Measurements from ENCODE around the gene KRTAP22-1.

KRTAP22-1 gene

GRCh38 chr21:30582870-30583269 lies 18.0 kb upstream of the KRTAP22-1 start:
- Histone ChIP-seq H3K27me3 (ENCODE audit: control insufficient read depth in 1 of 2, insufficient read depth in 2 of 2, low read length in 2 of 2) (no peaks in the 10 kb centered on the region), H3K9ac (ENCODE audit: low read length in 2 of 2) (no peak overlapping the region), H3K27ac (ENCODE audit: low read length) (no peak overlapping the region), H3K4me1 (ENCODE audit: control insufficient read depth, insufficient read depth, low read length) (no peaks in the 10 kb centered on the region), H3K9me3 (ENCODE audit: control insufficient read depth in 2 of 2, low read length in 2 of 2) (no peaks in the 10 kb centered on the region), H3K36me3 (ENCODE audit: control insufficient read depth in 2 of 2, insufficient read depth in 2 of 2, low read length in 2 of 2) (no peaks in the 10 kb centered on the region), H3K4me3 (ENCODE audit: low read length in 2 of 2) (no peak overlapping the region)

- no peaks in the 10 kb centered on the region for H3K36me3 ChIP-seq (ENCODE audit: control insufficient read depth in 2 of 2, insufficient read depth in 2 of 2, low read length in 2 of 2)
- no peaks in the 10 kb centered on the region for H3K9me3 ChIP-seq (ENCODE audit: control insufficient read depth in 2 of 2, low read length in 2 of 2)
- no peak within 1 kb of the TSS for H3K27ac ChIP-seq (ENCODE audit: low read length)
- no peaks in the 10 kb centered on the region for H3K4me1 ChIP-seq (ENCODE audit: control insufficient read depth, insufficient read depth, low read length)
- no peak within 1 kb of the TSS for H3K4me3 ChIP-seq (ENCODE audit: low read length in 2 of 2)
- H3K9ac ChIP-seq (ENCODE audit: low read length in 2 of 2) = no peak within 1 kb of the TSS
- no peaks in the 10 kb centered on the region for H3K27me3 ChIP-seq (ENCODE audit: control insufficient read depth in 1 of 2, insufficient read depth in 2 of 2, low read length in 2 of 2)
Measured at GRCh38 chr21:30590297-30590696, 10.6 kb upstream of the KRTAP22-1 start, which contains the start of gene KRTAP22-2. Gene KRTAP22-2, minus strand, starts transcription at chr21:30590397.

- Histone ChIP-seq H3K9me3 (ENCODE audit: control insufficient read depth in 2 of 2, low read length in 2 of 2) (no peaks in the 10 kb centered on the region), H3K9ac (ENCODE audit: low read length in 2 of 2) (no peak within 1 kb of the TSS), H3K27ac (ENCODE audit: low read length) (no peak within 1 kb of the TSS), H3K4me1 (ENCODE audit: control insufficient read depth, insufficient read depth, low read length) (no peaks in the 10 kb centered on the region), H3K4me3 (ENCODE audit: low read length in 2 of 2) (no peak within 1 kb of the TSS), H3K27me3 (ENCODE audit: control insufficient read depth in 1 of 2, insufficient read depth in 2 of 2, low read length in 2 of 2) (no peaks in the 10 kb centered on the region), H3K36me3 (ENCODE audit: control insufficient read depth in 2 of 2, insufficient read depth in 2 of 2, low read length in 2 of 2) (no peaks in the 10 kb centered on the region)
Measured at GRCh38 chr21:30592140-30592539, 8.7 kb upstream of the KRTAP22-1 start, which contains the start of gene KRTAP6-3. Gene KRTAP6-3, plus strand, starts transcription at chr21:30592440. Its CDS starts 6 bp downstream, at chr21:30592446.

- no peak within 1 kb of the TSS for H3K27ac ChIP-seq (ENCODE audit: low read length)
- H3K4me1 ChIP-seq (ENCODE audit: control insufficient read depth, insufficient read depth, low read length) = no peaks in the 10 kb centered on the region
- no peaks in the 10 kb centered on the region for H3K36me3 ChIP-seq (ENCODE audit: control insufficient read depth in 2 of 2, insufficient read depth in 2 of 2, low read length in 2 of 2)
- no peak within 1 kb of the TSS for H3K4me3 ChIP-seq (ENCODE audit: low read length in 2 of 2)
- no peaks in the 10 kb centered on the region for H3K9me3 ChIP-seq (ENCODE audit: control insufficient read depth in 2 of 2, low read length in 2 of 2)
- H3K9ac ChIP-seq (ENCODE audit: low read length in 2 of 2) = no peak within 1 kb of the TSS
- no peaks in the 10 kb centered on the region for H3K27me3 ChIP-seq (ENCODE audit: control insufficient read depth in 1 of 2, insufficient read depth in 2 of 2, low read length in 2 of 2)
Measured at GRCh38 chr21:30598802-30599201, 2.1 kb upstream of the KRTAP22-1 start, which contains the start of gene KRTAP6-2. Gene KRTAP6-2, minus strand, starts transcription at chr21:30598902. Its CDS starts 28 bp downstream, at chr21:30598874.

GRCh38 chr21:30605968-30606367 lies 5.1 kb downstream of the KRTAP22-1 start:
- Histone ChIP-seq H3K9ac (ENCODE audit: low read length in 2 of 2) (no peak overlapping the region), H3K27ac (ENCODE audit: low read length) (no peak overlapping the region), H3K27me3 (ENCODE audit: control insufficient read depth in 1 of 2, insufficient read depth in 2 of 2, low read length in 2 of 2) (no peaks in the 10 kb centered on the region), H3K36me3 (ENCODE audit: control insufficient read depth in 2 of 2, insufficient read depth in 2 of 2, low read length in 2 of 2) (no peaks in the 10 kb centered on the region), H3K4me1 (ENCODE audit: control insufficient read depth, insufficient read depth, low read length) (no peaks in the 10 kb centered on the region), H3K4me3 (ENCODE audit: low read length in 2 of 2) (no peak overlapping the region), H3K9me3 (ENCODE audit: control insufficient read depth in 2 of 2, low read length in 2 of 2) (no peaks in the 10 kb centered on the region)

GRCh38 chr21:30612132-30612531 lies 11.2 kb downstream of the KRTAP22-1 start:
- H3K36me3 ChIP-seq (ENCODE audit: control insufficient read depth in 2 of 2, insufficient read depth in 2 of 2, low read length in 2 of 2) = no peaks in the 10 kb centered on the region
- no peak overlapping the region for H3K4me3 ChIP-seq (ENCODE audit: low read length in 2 of 2)
- H3K27ac ChIP-seq (ENCODE audit: low read length) = no peak overlapping the region
- no peaks in the 10 kb centered on the region for H3K4me1 ChIP-seq (ENCODE audit: control insufficient read depth, insufficient read depth, low read length)
- H3K27me3 ChIP-seq (ENCODE audit: control insufficient read depth in 1 of 2, insufficient read depth in 2 of 2, low read length in 2 of 2) = no peaks in the 10 kb centered on the region
- H3K9ac ChIP-seq (ENCODE audit: low read length in 2 of 2) = no peak overlapping the region
- no peaks in the 10 kb centered on the region for H3K9me3 ChIP-seq (ENCODE audit: control insufficient read depth in 2 of 2, low read length in 2 of 2)

- H3K27ac ChIP-seq (ENCODE audit: low read length) = no peak within 1 kb of the TSS
- H3K4me3 ChIP-seq (ENCODE audit: low read length in 2 of 2) = no peak within 1 kb of the TSS
- H3K9me3 ChIP-seq (ENCODE audit: control insufficient read depth in 2 of 2, low read length in 2 of 2) = no peaks in the 10 kb centered on the region
- H3K27me3 ChIP-seq (ENCODE audit: control insufficient read depth in 1 of 2, insufficient read depth in 2 of 2, low read length in 2 of 2) = no peaks in the 10 kb centered on the region
- no peak within 1 kb of the TSS for H3K9ac ChIP-seq (ENCODE audit: low read length in 2 of 2)
- no peaks in the 10 kb centered on the region for H3K4me1 ChIP-seq (ENCODE audit: control insufficient read depth, insufficient read depth, low read length)
- H3K36me3 ChIP-seq (ENCODE audit: control insufficient read depth in 2 of 2, insufficient read depth in 2 of 2, low read length in 2 of 2) = no peaks in the 10 kb centered on the region
Measured at GRCh38 chr21:30613836-30614235, 12.9 kb downstream of the KRTAP22-1 start, which contains the start of gene KRTAP6-1. Gene KRTAP6-1, minus strand, starts transcription at chr21:30613930. Its CDS starts 26 bp downstream, at chr21:30613904.

GRCh38 chr21:30615199-30615598 lies 14.3 kb downstream of the KRTAP22-1 start:
- no peaks in the 10 kb centered on the region for H3K27me3 ChIP-seq (ENCODE audit: control insufficient read depth in 1 of 2, insufficient read depth in 2 of 2, low read length in 2 of 2)
- no peaks in the 10 kb centered on the region for H3K36me3 ChIP-seq (ENCODE audit: control insufficient read depth in 2 of 2, insufficient read depth in 2 of 2, low read length in 2 of 2)
- no peak overlapping the region for H3K27ac ChIP-seq (ENCODE audit: low read length)
- no peak overlapping the region for H3K4me3 ChIP-seq (ENCODE audit: low read length in 2 of 2)
- no peaks in the 10 kb centered on the region for H3K9me3 ChIP-seq (ENCODE audit: control insufficient read depth in 2 of 2, low read length in 2 of 2)
- no peaks in the 10 kb centered on the region for H3K4me1 ChIP-seq (ENCODE audit: control insufficient read depth, insufficient read depth, low read length)
- H3K9ac ChIP-seq (ENCODE audit: low read length in 2 of 2) = no peak overlapping the region

GRCh38 chr21:30616125-30616524 lies 15.2 kb downstream of the KRTAP22-1 start, which contains the start of gene KRTAP20-1:
Gene KRTAP20-1, plus strand, starts transcription at chr21:30616425. Its CDS starts 30 bp downstream, at chr21:30616455.
- Histone ChIP-seq H3K36me3 (ENCODE audit: control insufficient read depth in 2 of 2, insufficient read depth in 2 of 2, low read length in 2 of 2) (no peaks in the 10 kb centered on the region), H3K4me3 (ENCODE audit: low read length in 2 of 2) (no peak within 1 kb of the TSS), H3K9ac (ENCODE audit: low read length in 2 of 2) (no peak within 1 kb of the TSS), H3K9me3 (ENCODE audit: control insufficient read depth in 2 of 2, low read length in 2 of 2) (no peaks in the 10 kb centered on the region), H3K4me1 (ENCODE audit: control insufficient read depth, insufficient read depth, low read length) (no peaks in the 10 kb centered on the region), H3K27me3 (ENCODE audit: control insufficient read depth in 1 of 2, insufficient read depth in 2 of 2, low read length in 2 of 2) (no peaks in the 10 kb centered on the region), H3K27ac (ENCODE audit: low read length) (no peak within 1 kb of the TSS)

GRCh38 chr21:30620080-30620479 lies 19.2 kb downstream of the KRTAP22-1 start:
- H3K9me3 ChIP-seq (ENCODE audit: control insufficient read depth in 2 of 2, low read length in 2 of 2) = no peaks in the 10 kb centered on the region
- H3K27ac ChIP-seq (ENCODE audit: low read length) = no peak overlapping the region
- H3K27me3 ChIP-seq (ENCODE audit: control insufficient read depth in 1 of 2, insufficient read depth in 2 of 2, low read length in 2 of 2) = no peaks in the 10 kb centered on the region
- H3K36me3 ChIP-seq (ENCODE audit: control insufficient read depth in 2 of 2, insufficient read depth in 2 of 2, low read length in 2 of 2) = no peaks in the 10 kb centered on the region
- H3K9ac ChIP-seq (ENCODE audit: low read length in 2 of 2) = no peak overlapping the region
- no peak overlapping the region for H3K4me3 ChIP-seq (ENCODE audit: low read length in 2 of 2)
- no peaks in the 10 kb centered on the region for H3K4me1 ChIP-seq (ENCODE audit: control insufficient read depth, insufficient read depth, low read length)

GRCh38 chr21:30620522-30620921 lies 19.6 kb downstream of the KRTAP22-1 start, which contains the start of gene KRTAP20-4:
Gene KRTAP20-4, plus strand, starts transcription at chr21:30620627.
- no peaks in the 10 kb centered on the region for H3K27me3 ChIP-seq (ENCODE audit: control insufficient read depth in 1 of 2, insufficient read depth in 2 of 2, low read length in 2 of 2)
- no peaks in the 10 kb centered on the region for H3K4me1 ChIP-seq (ENCODE audit: control insufficient read depth, insufficient read depth, low read length)
- no peaks in the 10 kb centered on the region for H3K36me3 ChIP-seq (ENCODE audit: control insufficient read depth in 2 of 2, insufficient read depth in 2 of 2, low read length in 2 of 2)
- H3K9ac ChIP-seq (ENCODE audit: low read length in 2 of 2) = no peak within 1 kb of the TSS
- no peak within 1 kb of the TSS for H3K27ac ChIP-seq (ENCODE audit: low read length)
- no peak within 1 kb of the TSS for H3K4me3 ChIP-seq (ENCODE audit: low read length in 2 of 2)
- no peaks in the 10 kb centered on the region for H3K9me3 ChIP-seq (ENCODE audit: control insufficient read depth in 2 of 2, low read length in 2 of 2)
